BJ (cell line): ENCODE results near the gene ANXA1. TPM values are rescaled to one million over a fixed set of nuclear protein-coding genes. Genes with fewer than 3 reads are reported as not detected.

Experiments
- CTCF ChIA-PET: fragments of 350-600 bp; formaldehyde crosslinking; extraction: SDS; loops from one replicate; lab custom pipeline; 2021; ENCODE audit warnings: antibody characterized with exemption, inconsistent platforms; lab: Yijun Ruan, JAX
- POLR2A ChIA-PET: fragments of 300-600 bp; sonication (Branson Sonifier 250); formaldehyde crosslinking; extraction: SDS; loops from one replicate; lab custom pipeline; 2021; ENCODE audit warnings: antibody characterized with exemption; lab: Charles Lee
- DNase-seq: peaks from one replicate; pipeline ENCODE4 v3.0.0-alpha.2; 2011; ENCODE audit warnings: low read depth
- H3K27me3 ChIP-seq: 2 replicates; pipeline ENCODE4 v1.6.0; 2011; ENCODE audit warnings: low read length; ENCODE audit not compliant: control insufficient read depth, insufficient read depth
- H3K36me3 ChIP-seq: 2 replicates; pipeline ENCODE4 v1.5.1; 2011; ENCODE audit warnings: low read length; ENCODE audit not compliant: control insufficient read depth, insufficient read depth
- H3K4me3 ChIP-seq: 2 replicates; pipeline ENCODE4 v1.5.1; 2011; ENCODE audit warnings: low read depth, mild to moderate bottlenecking, control low read depth, low read length
- CTCF ChIP-seq: IDR thresholded peaks from 2 replicates; pipeline ENCODE4 v1.5.1; 2011; ENCODE audit warnings: low read depth, mild to moderate bottlenecking, control low read depth, inconsistent platforms, low read length, moderate library complexity; ENCODE audit not compliant: insufficient read depth
- polyA plus RNA-seq: library from polyadenylated mRNA; depleted of rRNA; stranded (reverse); fragments of >200 nt; gene quantifications from 2 replicates; pipeline ENCODE4 v1.2.3, GENCODE V29; 2011

ANXA1 gene
- polyA plus RNA-seq, 1 experiment: 581 TPM

- Histone ChIP-seq H3K4me3 (no peak overlapping the region), H3K27me3 (no peaks in the 10 kb centered on the region), H3K36me3 (peaks cover 32% of the 10 kb centered on the region)
- no peak for DNase-seq
- ChIA-PET POLR2A (no interaction called here), CTCF (interaction anchor here (0.6 kb wide), 1 partner anchor 115 kb away, joined by 4 read pairs; no protein-coding TSS in a partner anchor)
- no peak for TF ChIP-seq CTCF
Measured at GRCh38 chr9:73165911-73166310, 14.2 kb downstream of the ANXA1 start.

- no peak for DNase-seq
- ChIA-PET POLR2A (no interaction called here), CTCF (no interaction called here)
- TF ChIP-seq CTCF: no peak
- H3K4me3 ChIP-seq: no peak overlapping the region
- no peaks in the 10 kb centered on the region for H3K27me3 ChIP-seq
- peaks cover 32% of the 10 kb centered on the region for H3K36me3 ChIP-seq
Measured at GRCh38 chr9:73166468-73166867, 14.8 kb downstream of the ANXA1 start.

- ChIA-PET CTCF (interaction anchor here (0.6 to 1.3 kb wide), 2 partner anchors 35 to 60 kb away, joined by 3 read pairs; no protein-coding TSS in a partner anchor), POLR2A (interaction anchor here (0.6 kb wide), 1 partner anchor 266 kb away, joined by 3 read pairs; no protein-coding TSS in a partner anchor)
- peaks cover 28% of the 10 kb centered on the region for H3K36me3 ChIP-seq
Measured at GRCh38 chr9:73167614-73168013, 15.9 kb downstream of the ANXA1 start.

GRCh38 chr9:73168298-73168934 lies 16.8 kb downstream of the ANXA1 start:
- H3K4me3 ChIP-seq: no peak overlapping the region
- no peak for DNase-seq
- TF ChIP-seq CTCF: no peak
- H3K36me3 ChIP-seq: peaks cover 21% of the 10 kb centered on the region
- H3K27me3 ChIP-seq: no peaks in the 10 kb centered on the region
- ChIA-PET CTCF (interaction anchor here (1.3 kb wide), 1 partner anchor 61 kb away, joined by 3 read pairs; no protein-coding TSS in a partner anchor), POLR2A (no interaction called here)

More at GRCh38 chr9:73167614-73168013, 15.9 kb downstream of the ANXA1 start:
- no peak for DNase-seq
- TF ChIP-seq CTCF: no peak
- no peaks in the 10 kb centered on the region for H3K27me3 ChIP-seq
- H3K4me3 ChIP-seq: no peak overlapping the region

GRCh38 chr9:73170185-73170957 lies 18.7 kb downstream of the ANXA1 start:
- peaks cover 15% of the 10 kb centered on the region for H3K36me3 ChIP-seq

More at GRCh38 chr9:73170185-73170957, 18.7 kb downstream of the ANXA1 start:
- no peak for TF ChIP-seq CTCF
- H3K4me3 ChIP-seq: no peak overlapping the region
- no peak for DNase-seq
- H3K27me3 ChIP-seq: no peaks in the 10 kb centered on the region
- CTCF ChIA-PET: interaction anchor here (1.1 kb wide), 1 partner anchor 10 kb away, joined by 4 read pairs; no protein-coding TSS in a partner anchor
- POLR2A ChIA-PET: no interaction called here
